ENCODE results near the gene UNK. TPM values are rescaled to one million over a fixed set of nuclear protein-coding genes. Genes with fewer than 3 reads are reported as not detected.
"Not testable (repeated sequence)": the region's sequence is repeated elsewhere in the genome, so short reads cannot be mapped to it uniquely, and the experiment has no call there.

Gene UNK
- total and polyA plus RNA-seq, 9 of the 15 experiments (the other 6 are each of a cell fraction or from before 2014, with no cell fraction given): 12.8 to 38.6 (median 24.8) TPM

DNA sequence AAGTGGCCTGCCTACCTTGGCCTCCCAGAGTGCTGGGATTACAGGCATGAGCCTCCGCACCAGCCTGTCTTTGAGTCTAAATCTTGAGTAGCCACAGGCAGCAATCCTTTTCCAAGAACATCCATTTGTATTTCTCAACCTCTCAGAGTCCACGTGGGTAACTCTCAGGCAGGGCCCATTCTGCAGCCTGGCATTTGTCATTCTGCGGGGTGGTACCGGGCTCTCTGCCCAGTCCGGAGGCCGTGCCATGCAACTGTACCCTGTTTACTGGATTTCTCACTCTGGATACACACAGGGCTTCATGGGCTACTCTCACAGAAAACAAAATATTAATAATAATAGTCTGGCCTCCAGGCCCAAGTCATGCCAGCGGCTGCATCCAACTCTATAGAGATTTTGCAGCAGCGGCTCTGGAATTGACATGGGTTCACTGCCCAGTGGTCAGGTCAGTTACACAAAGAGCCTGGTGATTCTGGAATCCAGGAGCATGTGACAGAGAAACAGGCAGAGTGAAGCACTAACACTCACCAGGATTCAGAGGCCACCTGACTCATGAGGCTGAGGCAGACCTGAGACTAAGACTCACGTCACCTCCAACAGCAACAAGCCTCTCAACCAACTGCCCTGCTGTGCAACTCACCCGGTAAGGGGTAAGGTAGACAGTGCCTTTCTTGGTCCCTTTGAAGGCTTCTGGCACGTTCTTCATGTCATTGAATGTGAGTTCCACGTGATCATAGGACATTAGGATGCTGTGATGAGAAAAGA lies 66.5 kb downstream of the UNK start:
- FAIRE-seq (no peak), DNase-seq (ENCODE audit: extremely low read depth in 1 of 4, low spot score in 3 of 4) (no peak), ATAC-seq (no peak)
- Histone ChIP-seq H3K36me3 (ENCODE audit: control insufficient read depth, insufficient read depth, low read length) (peaks cover 53% of the 10 kb centered on the region), H2AFZ (ENCODE audit: low read depth, low read length) (no peak overlapping the region), H3K79me2 (ENCODE audit: control insufficient read depth, insufficient read depth, low read length) (peaks cover 32% of the 10 kb centered on the region), H3K4me1 (replicated peaks in 1 of 2; ENCODE audit: control insufficient read depth in 2 of 2, insufficient read depth in 2 of 2, low read length in 2 of 2) (peaks cover 26 to 55% of the 10 kb centered on the region in 2 experiments), H3K4me3 (no peak overlapping the region), H3K9me1 (ENCODE audit: control insufficient read depth, insufficient read depth, low read length) (no peaks in the 10 kb centered on the region), H3K27ac (ENCODE audit: extremely low read depth, low read depth, low read length) (no peak overlapping the region), H3K9ac (ENCODE audit: insufficient read depth in 1 of 2, low read depth in 2 of 2, low read length in 2 of 2) (0 out of 4 replicates have a peak overlapping the region, but pooled peaks of 1 of the 2 experiments have one; percentile 2), H3K27me3 (ENCODE audit: control insufficient read depth in 2 of 2, insufficient read depth in 2 of 2, low read length in 2 of 2) (no peaks in the 10 kb centered on the region), H3K4me2 (ENCODE audit: insufficient read depth, low read length) (no peak overlapping the region), H4K20me1 (replicated peaks; ENCODE audit: control insufficient read depth, insufficient read depth, low read length) (no peaks in the 10 kb centered on the region), H3K9me3 (replicated peaks; ENCODE audit: control insufficient read depth, insufficient read depth, low read depth, low read length) (no peaks in the 10 kb centered on the region)
- no TSS peak for BruUV-seq (replicated peaks)
- intact Hi-C loops (cut with micrococcal nuclease): no loop called here
- CTCF ChIA-PET (ENCODE audit: low intra/inter-chr PET ratio): no interaction called here
- POLR2A ChIA-PET: interaction anchor here (1.0 to 8.5 kb wide), 4 partner anchors 8 to 90 kb away, joined by 3 to 145 read pairs (median 57); a partner anchor contains a TSS
- TF ChIP-seq ZKSCAN8 (CRISPR knock-in tag; IDR thresholded peaks at IDR 0.05) (no peak), ZNF143 (CRISPR knock-in tag; IDR thresholded peaks at IDR 0.05) (no peak)
- 91% methylated on average over 12 of the region's 12 CpGs for WGBS (ENCODE audit: insufficient coverage, low coverage, missing lambda C conversion rate)
- in situ Hi-C loops (cut with MboI): no loop called here

DNA sequence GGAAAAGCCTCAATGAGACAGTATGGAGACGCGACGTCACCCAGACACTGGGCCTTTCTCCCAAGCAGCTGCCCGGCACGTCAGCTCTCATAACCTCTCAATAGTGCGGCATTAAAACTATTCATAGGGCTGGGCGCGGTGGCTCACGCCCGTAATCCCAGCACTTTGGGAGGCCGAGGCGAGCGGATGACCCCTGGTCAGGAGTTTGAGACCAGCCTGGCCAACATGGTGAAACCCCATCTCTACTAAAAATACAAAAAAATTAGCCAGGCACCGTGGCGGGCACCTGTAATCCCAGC lies 67.0 kb downstream of the UNK start:
- CTCF ChIA-PET (ENCODE audit: low intra/inter-chr PET ratio): not testable (repeated sequence)
- POLR2A ChIA-PET: interaction anchor here (0.8 to 8.2 kb wide), 2 partner anchors 75 to 80 kb away, joined by 3 to 109 read pairs; a partner anchor contains a TSS

More for the DNA sequence above, 67.0 kb downstream of the UNK start:
- DNase-seq (ENCODE audit: extremely low read depth in 1 of 4, low spot score in 3 of 4); BruUV-seq (replicated peaks); H3K4me2 ChIP-seq (ENCODE audit: insufficient read depth, low read length); H3K27ac ChIP-seq (ENCODE audit: extremely low read depth, low read depth, low read length); intact Hi-C loops (cut with micrococcal nuclease); H3K9ac ChIP-seq (ENCODE audit: insufficient read depth in 1 of 2, low read depth in 2 of 2, low read length in 2 of 2); H3K27me3 ChIP-seq (ENCODE audit: control insufficient read depth in 2 of 2, insufficient read depth in 2 of 2, low read length in 2 of 2); H3K4me3 ChIP-seq; H4K20me1 ChIP-seq (replicated peaks; ENCODE audit: control insufficient read depth, insufficient read depth, low read length); H3K9me1 ChIP-seq (ENCODE audit: control insufficient read depth, insufficient read depth, low read length); FAIRE-seq; H2AFZ ChIP-seq (ENCODE audit: low read depth, low read length); H3K9me3 ChIP-seq (replicated peaks; ENCODE audit: control insufficient read depth, insufficient read depth, low read depth, low read length); ATAC-seq; in situ Hi-C loops (cut with MboI): not testable (repeated sequence)
- WGBS (ENCODE audit: insufficient coverage, low coverage, missing lambda C conversion rate): 95% methylated on average over 12 of the region's 15 CpGs
- Histone ChIP-seq H3K36me3 (ENCODE audit: control insufficient read depth, insufficient read depth, low read length) (peaks cover 48% of the 10 kb centered on the region), H3K79me2 (ENCODE audit: control insufficient read depth, insufficient read depth, low read length) (peaks cover 35% of the 10 kb centered on the region), H3K4me1 (replicated peaks in 1 of 2; ENCODE audit: control insufficient read depth in 2 of 2, insufficient read depth in 2 of 2, low read length in 2 of 2) (peaks cover 23 to 52% of the 10 kb centered on the region in 2 experiments; a peak in 4 of 5 replicates)
